Karpas-422 (cell line): ENCODE results near the gene CASK. TPM values are rescaled to one million over a fixed set of nuclear protein-coding genes. Genes with fewer than 3 reads are reported as not detected.

Source experiments
- DNase-seq: peaks from one replicate; pipeline ENCODE4 v3.0.0-alpha.2; 2015
- H2AFZ ChIP-seq: fragments of 200-600 bp; sonication (generic); 2 replicates; pipeline ENCODE4 v1.6.1; 2014; ENCODE audit warnings: antibody characterized with exemption, low read length, mixed read lengths
- H3K27ac ChIP-seq: fragments of 200-600 bp; sonication (generic); 2 replicates; pipeline ENCODE4 v1.5.1; 2014; ENCODE audit warnings: mild to moderate bottlenecking, low read length, moderate library complexity
- H3K27me3 ChIP-seq: fragments of 200-600 bp; sonication (generic); 2 replicates; pipeline ENCODE4 v1.6.1; 2014; ENCODE audit warnings: low read length, mixed read lengths
- H3K36me3 ChIP-seq: fragments of 200-600 bp; sonication (generic); 2 replicates; pipeline ENCODE4 v1.6.1; 2014; ENCODE audit warnings: low read length, mixed read lengths; ENCODE audit not compliant: insufficient read depth
- H3K4me1 ChIP-seq: fragments of 200-600 bp; sonication (generic); 2 replicates; pipeline ENCODE4 v1.6.1; 2014; ENCODE audit warnings: mild to moderate bottlenecking, low read length, mixed read lengths
- H3K4me2 ChIP-seq: fragments of 200-600 bp; sonication (generic); 2 replicates; pipeline ENCODE4 v1.6.1; 2014; ENCODE audit warnings: low read length, low read depth, mild to moderate bottlenecking; ENCODE audit not compliant: poor library complexity, severe bottlenecking
- H3K4me3 ChIP-seq: fragments of 200-600 bp; sonication (generic); 2 replicates; pipeline ENCODE4 v1.5.1; 2014; ENCODE audit warnings: mild to moderate bottlenecking, antibody characterized with exemption, low read length, mixed read lengths
- H3K79me2 ChIP-seq: fragments of 200-600 bp; sonication (generic); 2 replicates; pipeline ENCODE4 v1.6.1; 2014; ENCODE audit warnings: mild to moderate bottlenecking, low read length, mixed read lengths
- H3K9ac ChIP-seq: fragments of 200-600 bp; sonication (generic); 2 replicates; pipeline ENCODE4 v1.6.0; 2014; ENCODE audit warnings: low read length
- H3K9me2 ChIP-seq: fragments of 200-600 bp; sonication (generic), shearing (Covaris generic); replicated peaks from 2 replicates; pipeline ENCODE4 v1.6.0; 2014; ENCODE audit warnings: mild to moderate bottlenecking, low read length, moderate library complexity; ENCODE audit not compliant: insufficient read depth
- H3K9me3 ChIP-seq: fragments of 300-700, 200-600 bp; sonication (generic); 2 replicates; pipeline ENCODE4 v1.6.1; 2014; ENCODE audit warnings: low read length, mixed read lengths
- H4K20me1 ChIP-seq: fragments of 200-600 bp; sonication (generic); 2 replicates; pipeline ENCODE4 v1.6.1; 2014; ENCODE audit warnings: mild to moderate bottlenecking, antibody characterized with exemption, low read length, low read depth; ENCODE audit not compliant: insufficient read depth
- total RNA-seq: library from RNA; depleted of rRNA; stranded (reverse); fragments of >200 nt; shearing (Covaris generic); gene quantifications from 2 replicates; pipeline ENCODE4 v1.2.3, GENCODE V29; 2014; ENCODE audit warnings: low replicate concordance

CASK gene
- total RNA-seq, 1 experiment from 2014 or later, result not detected

DNA sequence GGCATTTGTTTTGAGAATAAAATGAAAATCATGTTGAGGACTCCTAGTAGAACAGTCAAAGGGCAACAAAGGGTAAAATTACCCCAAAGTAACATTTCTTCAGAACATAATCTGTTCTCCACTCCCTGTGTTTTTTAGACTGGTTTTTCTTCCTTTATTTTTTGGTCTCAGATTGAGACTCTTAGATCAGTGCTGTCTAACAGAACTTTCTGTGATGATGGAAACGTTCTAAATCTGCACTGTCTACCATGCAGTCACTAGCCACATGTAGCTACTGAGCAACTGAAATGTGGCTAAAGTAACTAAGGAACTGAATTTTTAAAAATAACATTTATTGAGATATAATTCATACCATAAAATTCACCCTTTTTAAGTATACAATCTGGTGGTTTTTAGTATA, 19.8 kb downstream of the CASK start:
- DNase-seq, result no peak
- Histone ChIP-seq H3K4me1 (no peaks in the 10 kb centered on the region), H3K9me2 (no peaks in the 10 kb centered on the region), H4K20me1 (no peaks in the 10 kb centered on the region), H3K4me3 (no peak overlapping the region), H3K27ac (no peak overlapping the region), H2AFZ (no peak overlapping the region), H3K9ac (no peak overlapping the region), H3K4me2 (no peak overlapping the region), H3K9me3 (peaks cover 26% of the 10 kb centered on the region), H3K79me2 (no peaks in the 10 kb centered on the region), H3K36me3 (no peaks in the 10 kb centered on the region), H3K27me3 (no peaks in the 10 kb centered on the region)

DNA sequence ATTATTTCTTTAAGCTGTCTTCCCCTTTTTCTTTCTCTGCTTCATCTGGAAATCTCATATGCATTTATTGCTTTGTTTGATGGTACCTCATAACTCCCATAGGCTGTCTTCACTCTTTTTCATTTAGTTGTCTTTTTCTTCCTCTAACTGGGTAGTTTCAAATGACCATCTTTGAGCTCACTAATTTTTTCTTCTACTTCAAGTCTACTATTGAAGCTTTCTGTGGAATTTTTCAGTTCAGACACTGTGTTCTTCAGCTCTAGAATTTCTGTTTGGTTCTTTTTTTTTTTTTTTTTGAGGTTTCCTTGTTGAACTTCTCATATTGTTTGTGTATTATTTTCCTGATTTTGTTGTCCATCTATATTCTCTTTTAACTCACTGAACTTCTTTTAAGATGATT, 23.0 kb downstream of the CASK start:
- Histone ChIP-seq H3K4me1 (no peaks in the 10 kb centered on the region), H3K4me3 (no peak overlapping the region), H3K36me3 (no peaks in the 10 kb centered on the region), H3K9ac (no peak overlapping the region), H3K27me3 (no peaks in the 10 kb centered on the region), H3K9me3 (peaks cover 22% of the 10 kb centered on the region), H3K4me2 (no peak overlapping the region), H2AFZ (no peak overlapping the region), H3K79me2 (no peaks in the 10 kb centered on the region), H3K9me2 (0 out of 2 replicates have a peak, but pooled peaks cover 3% of the 10 kb centered on the region), H4K20me1 (no peaks in the 10 kb centered on the region), H3K27ac (no peak overlapping the region)
- DNase-seq, result no peak

DNA sequence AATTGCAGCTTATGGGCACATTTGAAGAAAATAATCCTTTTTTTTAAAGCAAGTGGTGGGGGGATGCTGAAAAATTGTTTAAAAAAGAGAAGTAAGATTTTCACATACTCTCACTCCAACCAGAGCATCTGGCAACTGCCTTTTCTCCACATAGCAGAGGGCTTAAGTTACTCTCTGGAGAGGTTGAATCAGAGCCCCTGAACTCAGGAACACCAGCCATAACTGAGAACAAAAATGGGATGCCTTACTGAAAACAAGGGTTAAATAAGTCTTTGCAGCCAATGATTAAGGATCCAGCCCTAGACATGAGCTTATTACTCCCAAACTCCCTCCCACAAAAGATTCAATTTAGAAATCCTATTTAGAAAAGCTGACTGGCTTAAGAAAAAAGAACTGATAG, 27.5 kb downstream of the CASK start:
- Histone ChIP-seq H3K4me1 (no peaks in the 10 kb centered on the region), H3K36me3 (no peaks in the 10 kb centered on the region), H3K9me2 (0 out of 2 replicates have a peak, but pooled peaks cover 3% of the 10 kb centered on the region), H3K27me3 (no peaks in the 10 kb centered on the region), H3K9me3 (peaks cover 10% of the 10 kb centered on the region), H3K79me2 (no peaks in the 10 kb centered on the region), H3K27ac (no peak overlapping the region), H3K4me3 (no peak overlapping the region), H3K9ac (no peak overlapping the region), H2AFZ (no peak overlapping the region), H3K4me2 (no peak overlapping the region), H4K20me1 (no peaks in the 10 kb centered on the region)
- no peak for DNase-seq

DNA sequence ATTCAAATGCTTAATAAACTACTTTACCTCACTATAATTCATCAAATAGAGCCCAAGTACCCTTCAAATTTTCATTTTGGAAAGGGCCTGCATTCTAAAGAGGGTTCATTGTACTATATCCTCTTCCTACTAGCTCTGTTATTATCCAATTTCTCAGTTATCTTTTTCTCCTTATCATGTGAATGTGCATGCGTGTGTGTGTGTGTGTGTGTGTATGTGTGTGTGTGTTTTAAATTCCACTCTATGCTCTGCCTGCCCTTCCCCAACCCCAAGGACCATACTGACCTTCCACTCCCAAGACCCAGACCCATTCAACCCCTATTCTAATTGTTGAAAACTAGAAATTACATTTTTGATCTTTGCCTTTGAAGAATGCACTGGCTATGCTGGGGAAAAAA, 33.3 kb downstream of the CASK start:
- no peak overlapping the region for H3K27ac ChIP-seq
- H3K4me2 ChIP-seq, result no peak overlapping the region
- no peak for DNase-seq
- H3K9me2 ChIP-seq, result no peaks in the 10 kb centered on the region
- no peaks in the 10 kb centered on the region for H4K20me1 ChIP-seq
- H3K27me3 ChIP-seq, result no peaks in the 10 kb centered on the region
- no peaks in the 10 kb centered on the region for H3K4me1 ChIP-seq
- H3K4me3 ChIP-seq, result no peak overlapping the region
- H3K79me2 ChIP-seq, result no peaks in the 10 kb centered on the region
- no peak overlapping the region for H3K9ac ChIP-seq
- no peaks in the 10 kb centered on the region for H3K36me3 ChIP-seq
- peaks cover under 1% of the 10 kb centered on the region; the same call in 1 of the 2 replicates for H3K9me3 ChIP-seq
- H2AFZ ChIP-seq, result no peak overlapping the region

DNA sequence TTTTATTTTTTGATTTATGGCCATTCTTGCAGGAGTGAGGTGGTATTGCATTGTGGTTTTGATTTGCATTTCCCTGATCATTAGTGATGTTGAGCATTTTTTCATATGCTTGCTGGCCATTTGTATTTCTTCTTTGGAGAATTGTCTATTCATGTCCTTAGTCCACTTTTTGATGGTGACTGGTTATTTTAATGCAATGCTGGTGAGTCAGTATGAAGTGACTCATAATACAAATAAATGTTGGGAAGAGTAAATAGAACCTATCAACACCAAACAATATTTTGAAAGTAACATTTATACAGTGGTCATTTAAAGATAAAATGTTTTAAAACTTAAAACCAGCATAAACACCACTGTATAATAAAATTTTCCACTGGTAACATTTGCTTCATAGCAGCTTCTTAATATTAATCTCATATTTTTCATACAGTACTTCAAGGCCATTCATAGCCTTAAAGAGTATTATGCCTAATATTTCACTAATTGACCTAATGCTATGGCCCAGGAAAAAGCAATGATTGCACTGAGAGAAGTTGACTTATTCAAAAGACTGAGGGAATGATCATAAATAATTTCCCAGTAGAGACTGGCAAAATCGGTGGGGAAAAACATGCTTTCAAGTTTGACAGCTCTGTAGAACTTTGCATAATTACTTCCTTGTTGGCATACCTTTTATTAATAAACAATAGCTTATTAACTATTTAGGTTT, 33.9 kb downstream of the CASK start:
- no peak overlapping the region for H2AFZ ChIP-seq
- H3K9ac ChIP-seq, result no peak overlapping the region
- no peaks in the 10 kb centered on the region for H3K4me1 ChIP-seq
- no peaks in the 10 kb centered on the region for H3K36me3 ChIP-seq
- H3K9me3 ChIP-seq, result peaks cover 6% of the 10 kb centered on the region; the same call in 1 of the 2 replicates
- H3K4me3 ChIP-seq, result no peak overlapping the region
- no peaks in the 10 kb centered on the region for H3K9me2 ChIP-seq
- H3K27ac ChIP-seq, result no peak overlapping the region
- no peaks in the 10 kb centered on the region for H3K79me2 ChIP-seq
- H4K20me1 ChIP-seq, result no peaks in the 10 kb centered on the region
- H3K4me2 ChIP-seq, result no peak overlapping the region
- H3K27me3 ChIP-seq, result no peaks in the 10 kb centered on the region
- no peak for DNase-seq

DNA sequence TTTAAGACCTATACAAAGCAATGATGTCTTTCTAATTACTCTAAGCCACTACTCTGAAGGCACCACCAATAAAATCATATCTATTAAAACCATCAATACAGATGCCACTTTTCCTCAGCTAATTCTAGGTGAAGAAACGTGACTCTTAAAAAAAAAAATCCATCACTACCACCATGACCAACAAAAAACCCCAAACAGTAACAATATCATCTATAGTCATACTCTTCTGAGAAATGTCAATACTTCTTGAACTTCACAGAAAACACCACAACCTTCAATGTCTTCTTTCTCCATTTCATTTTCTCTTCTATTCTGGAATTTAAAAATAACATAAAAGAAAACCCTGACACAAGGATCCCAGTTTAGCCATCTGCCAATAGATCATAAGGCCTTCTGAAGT, 35.7 kb downstream of the CASK start:
- no peak overlapping the region for H3K9ac ChIP-seq
- H3K4me3 ChIP-seq, result no peak overlapping the region
- H3K27ac ChIP-seq, result no peak overlapping the region
- no peaks in the 10 kb centered on the region for H3K4me1 ChIP-seq
- H4K20me1 ChIP-seq, result no peaks in the 10 kb centered on the region
- H3K4me2 ChIP-seq, result no peak overlapping the region
- H3K36me3 ChIP-seq, result no peaks in the 10 kb centered on the region
- no peak overlapping the region for H2AFZ ChIP-seq
- H3K27me3 ChIP-seq, result no peaks in the 10 kb centered on the region
- peaks cover 7% of the 10 kb centered on the region; the same call in 1 of the 2 replicates for H3K9me3 ChIP-seq
- H3K79me2 ChIP-seq, result no peaks in the 10 kb centered on the region
- DNase-seq, result no peak
- no peaks in the 10 kb centered on the region for H3K9me2 ChIP-seq

DNA sequence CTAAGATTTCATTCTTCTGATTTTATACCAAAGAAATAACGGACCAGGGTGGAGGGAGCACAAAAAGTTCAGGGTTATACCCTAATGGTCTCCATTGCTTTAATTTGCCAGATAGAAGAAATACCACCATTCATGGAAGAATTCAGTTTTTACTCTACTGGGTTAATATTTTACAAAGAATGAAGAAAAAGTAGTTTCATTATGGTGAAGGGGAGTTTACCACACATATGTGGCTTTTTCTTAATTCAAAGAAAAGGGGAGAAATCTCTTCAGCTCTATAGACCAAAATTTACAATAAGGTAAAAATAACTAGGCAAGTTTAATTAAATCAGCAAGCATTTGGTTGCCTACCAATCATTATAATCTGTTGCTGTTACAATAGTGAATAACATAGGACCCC, 37.6 kb downstream of the CASK start:
- no peaks in the 10 kb centered on the region for H3K79me2 ChIP-seq
- no peak overlapping the region for H3K4me3 ChIP-seq
- H3K27ac ChIP-seq, result no peak overlapping the region
- no peak overlapping the region for H3K9ac ChIP-seq
- no peak overlapping the region for H3K4me2 ChIP-seq
- no peaks in the 10 kb centered on the region for H3K27me3 ChIP-seq
- H3K36me3 ChIP-seq, result no peaks in the 10 kb centered on the region
- no peak overlapping the region for H2AFZ ChIP-seq
- H3K9me2 ChIP-seq, result no peaks in the 10 kb centered on the region
- H4K20me1 ChIP-seq, result no peaks in the 10 kb centered on the region
- peaks cover 12% of the 10 kb centered on the region; the same call in 1 of the 2 replicates for H3K9me3 ChIP-seq
- no peak for DNase-seq
- no peaks in the 10 kb centered on the region for H3K4me1 ChIP-seq

DNA sequence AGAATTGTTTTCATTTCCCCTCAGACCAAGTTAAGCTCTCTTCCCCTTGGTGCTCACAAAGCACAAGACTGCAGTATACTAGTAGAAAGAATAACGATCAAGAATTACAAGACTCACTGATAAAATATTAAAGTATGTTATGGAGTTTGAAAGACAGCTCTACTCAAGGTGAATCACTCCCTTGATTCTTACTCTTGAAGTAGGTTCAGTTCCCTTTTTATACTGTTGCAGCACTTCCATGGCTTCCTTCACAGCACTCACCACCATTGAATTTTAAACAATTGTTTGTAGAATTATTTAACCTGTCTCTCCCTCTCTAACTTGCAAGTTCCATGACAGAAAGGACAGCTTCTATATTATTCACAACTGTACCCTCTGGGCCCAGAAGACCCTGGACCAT, 42.2 kb downstream of the CASK start:
- no peak overlapping the region for H3K9ac ChIP-seq
- H3K79me2 ChIP-seq, result no peaks in the 10 kb centered on the region
- no peak for DNase-seq
- no peak overlapping the region for H3K4me3 ChIP-seq
- H3K4me1 ChIP-seq, result no peaks in the 10 kb centered on the region
- no peak overlapping the region for H3K4me2 ChIP-seq
- no peaks in the 10 kb centered on the region for H4K20me1 ChIP-seq
- no peaks in the 10 kb centered on the region for H3K36me3 ChIP-seq
- no peaks in the 10 kb centered on the region for H3K27me3 ChIP-seq
- no peak overlapping the region for H3K27ac ChIP-seq
- peaks cover 3% of the 10 kb centered on the region; the same call in 1 of the 2 replicates for H3K9me2 ChIP-seq
- H3K9me3 ChIP-seq, result peaks cover 12% of the 10 kb centered on the region; the same call in 1 of the 2 replicates
- no peak overlapping the region for H2AFZ ChIP-seq
